HPDE6-E6E7 (cell line): Measurements from ENCODE around the gene OLFML1.

Experiments
- DNase-seq: peaks from one replicate; pipeline ENCODE4 v3.0.0; 2011; ENCODE audit warnings: missing footprints; ENCODE audit errors: extremely low spot score

The OLFML1 gene

GRCh38 chr11:7559398-7560283 lies 74.3 kb downstream of the OLFML1 start:
- no peak for DNase-seq
